GF-D8 (cell line): ENCODE results near the gene WDR83.
A peak's percentile ranks its signal among the peaks of the same experiment; 100 is the strongest.
"Not testable (repeated sequence)": the region's sequence is repeated elsewhere in the genome, so short reads cannot be mapped to it uniquely, and the experiment has no call there.

Source experiments
- DNase-seq: peaks from one replicate; lab custom pipeline; 2025; lab: John Stamatoyannopoulos, UW

WDR83 gene

GRCh38 chr19:12685831-12686230, 19.2 kb downstream of the WDR83 start:
- DNase-seq = no peak

- DNase-seq = no peak
These were observed 21.0 kb downstream of the WDR83 start, which contains the start of gene GNG14 for GRCh38 chr19:12687496-12688196. GNG14 (plus strand) TSS chr19:12687998; CDS start chr19:12688049, 51 bp downstream.

- DNase-seq = no peak
These were observed 22.4 kb downstream of the WDR83 start for GRCh38 chr19:12689012-12689411.

GRCh38 chr19:12689581-12690216, 23.1 kb downstream of the WDR83 start:
- DNase-seq = no peak

- no peak for DNase-seq
These were observed 26.4 kb downstream of the WDR83 start for GRCh38 chr19:12692960-12693359.

- DNase-seq = no peak
These were observed 28.0 kb downstream of the WDR83 start for GRCh38 chr19:12694641-12695040.

GRCh38 chr19:12695096-12695495, 28.5 kb downstream of the WDR83 start:
- no peak for DNase-seq

GRCh38 chr19:12695514-12695913, 28.9 kb downstream of the WDR83 start:
- DNase-seq = no peak

GRCh38 chr19:12695997-12696365, 29.4 kb downstream of the WDR83 start:
- DNase-seq = no peak

GRCh38 chr19:12696366-12697335, 30.0 kb downstream of the WDR83 start, which contains the start of gene FBXW9:
FBXW9 (minus strand) TSS chr19:12696631; CDS start chr19:12696581, 50 bp downstream.
- DNase-seq = peak; percentile 83

GRCh38 chr19:12697425-12697824, 30.8 kb downstream of the WDR83 start:
- DNase-seq = not testable (repeated sequence)

- no peak for DNase-seq
These were observed 31.5 kb downstream of the WDR83 start for GRCh38 chr19:12698138-12698537.

- DNase-seq = no peak
These were observed 35.1 kb downstream of the WDR83 start for GRCh38 chr19:12701596-12702282.

- no peak for DNase-seq
These were observed 36.4 kb downstream of the WDR83 start for GRCh38 chr19:12703046-12703445.

- DNase-seq = no peak
These were observed 38.6 kb downstream of the WDR83 start for GRCh38 chr19:12705169-12705568.

- DNase-seq = no peak
These were observed 39.2 kb downstream of the WDR83 start for GRCh38 chr19:12705654-12706331.

- DNase-seq = no peak
These were observed 39.7 kb downstream of the WDR83 start for GRCh38 chr19:12706332-12706718.

- DNase-seq = no peak
These were observed 42.0 kb downstream of the WDR83 start for GRCh38 chr19:12708641-12709040.

- no peak for DNase-seq
These were observed 44.6 kb downstream of the WDR83 start for GRCh38 chr19:12711187-12711586.

- DNase-seq = not testable (repeated sequence)
These were observed 45.5 kb downstream of the WDR83 start for GRCh38 chr19:12712077-12712476.

- DNase-seq = not testable (repeated sequence)
These were observed 46.7 kb downstream of the WDR83 start for GRCh38 chr19:12713304-12713703.
